ENCODE data around the gene ZNF559. TPM values are rescaled to one million over a fixed set of nuclear protein-coding genes. Genes with fewer than 3 reads are reported as not detected.

ZNF559 gene
- total and polyA plus RNA-seq, 2 donors (not counting 1 experiment from before 2014, with no cell fraction given) = 23.9 to 49.3 TPM

DNA sequence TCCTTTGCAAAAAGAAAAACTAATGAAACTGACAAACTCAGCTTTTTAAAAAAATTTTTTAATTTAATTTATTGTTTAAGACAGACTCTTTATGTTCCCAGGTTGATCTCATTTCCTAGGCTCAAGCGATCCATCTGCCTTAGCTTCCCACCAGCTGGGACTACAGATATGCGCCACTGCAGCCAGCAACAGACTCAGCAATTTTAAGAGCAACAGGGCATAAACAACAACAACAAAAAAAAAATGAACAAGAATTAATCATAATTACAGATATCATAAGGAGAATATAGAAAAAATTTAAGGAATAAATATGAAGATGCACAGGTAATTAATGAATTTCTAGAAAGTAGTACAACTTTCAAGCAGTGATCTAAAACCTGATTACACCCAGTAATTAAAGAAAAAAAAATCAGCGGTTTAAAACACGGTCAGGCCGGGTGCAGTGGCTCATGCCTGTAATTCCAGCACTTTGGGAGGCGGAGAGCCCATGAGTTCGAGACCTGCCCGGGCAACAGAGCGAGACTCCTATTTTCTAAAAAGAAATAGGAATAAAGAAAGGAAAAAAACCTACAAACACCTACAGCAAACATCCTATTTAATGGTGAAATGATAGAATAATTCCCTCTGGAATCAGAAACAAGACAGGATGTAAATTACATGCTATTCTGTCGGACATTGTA is 15.7 kb upstream of the ZNF559 start:
- intact Hi-C loops (cut with micrococcal nuclease) = loop anchor here (5.0 kb wide), 1 partner anchor 101 kb away; no protein-coding TSS in a partner anchor
- Histone ChIP-seq H3K4me2 (replicated peaks; ENCODE audit: low read depth, low read length, poor library complexity, severe bottlenecking) (peak overlapping the region; percentile 89), H2AFZ (ENCODE audit: insufficient read depth, low read depth, low read length, poor library complexity, severe bottlenecking) (peak overlapping the region; percentile 99), H3K4me1 (ENCODE audit: control insufficient read depth in 2 of 2, insufficient read depth in 2 of 2, low read length in 2 of 2) (peaks cover 9 to 12% of the 10 kb centered on the region in 2 donors), H3K36me3 (replicated peaks in 1 of 2; ENCODE audit: control extremely low read depth in 1 of 2, control insufficient read depth in 1 of 2, extremely low read depth in 1 of 2, insufficient read depth in 2 of 2, low read length in 1 of 2) (peaks cover 4 to 20% of the 10 kb centered on the region in 2 experiments), H3K79me2 (ENCODE audit: control insufficient read depth, insufficient read depth, low read length) (peaks cover 44% of the 10 kb centered on the region), H3K27ac (ENCODE audit: low read length in 2 of 2) (no peak overlapping the region), H3K9ac (ENCODE audit: low read length) (peak overlapping the region; percentile 99), H3K9me3 (ENCODE audit: control extremely low read depth in 1 of 3, control insufficient read depth in 2 of 3, insufficient read depth in 1 of 3, low read length in 2 of 3) (peaks cover 0 to 60% (median 12%) of the 10 kb centered on the region in 3 donors), H4K20me1 (ENCODE audit: control insufficient read depth, insufficient read depth, low read length, poor library complexity, severe bottlenecking) (no peaks in the 10 kb centered on the region), H3K4me3 (ENCODE audit: control extremely low read depth in 1 of 5, extremely low read depth in 1 of 5, insufficient read depth in 1 of 5, low read depth in 2 of 5, low read length in 4 of 5) (peak overlapping the region in 4 of 5 experiments; percentile 77 to 100 (median 87)), H3K27me3 (replicated peaks in 1 of 4; ENCODE audit: control extremely low read depth in 1 of 4, control insufficient read depth in 3 of 4, insufficient read depth in 4 of 4, low read length in 3 of 4) (no peaks in the 10 kb centered on the region)
- TF ChIP-seq EZH2 (IDR thresholded peaks at IDR 0.05; ENCODE audit: borderline replicate concordance, insufficient read depth, low read depth, low read length, poor library complexity, severe bottlenecking) = no peak
- TF ChIP-seq, protein P1, sequence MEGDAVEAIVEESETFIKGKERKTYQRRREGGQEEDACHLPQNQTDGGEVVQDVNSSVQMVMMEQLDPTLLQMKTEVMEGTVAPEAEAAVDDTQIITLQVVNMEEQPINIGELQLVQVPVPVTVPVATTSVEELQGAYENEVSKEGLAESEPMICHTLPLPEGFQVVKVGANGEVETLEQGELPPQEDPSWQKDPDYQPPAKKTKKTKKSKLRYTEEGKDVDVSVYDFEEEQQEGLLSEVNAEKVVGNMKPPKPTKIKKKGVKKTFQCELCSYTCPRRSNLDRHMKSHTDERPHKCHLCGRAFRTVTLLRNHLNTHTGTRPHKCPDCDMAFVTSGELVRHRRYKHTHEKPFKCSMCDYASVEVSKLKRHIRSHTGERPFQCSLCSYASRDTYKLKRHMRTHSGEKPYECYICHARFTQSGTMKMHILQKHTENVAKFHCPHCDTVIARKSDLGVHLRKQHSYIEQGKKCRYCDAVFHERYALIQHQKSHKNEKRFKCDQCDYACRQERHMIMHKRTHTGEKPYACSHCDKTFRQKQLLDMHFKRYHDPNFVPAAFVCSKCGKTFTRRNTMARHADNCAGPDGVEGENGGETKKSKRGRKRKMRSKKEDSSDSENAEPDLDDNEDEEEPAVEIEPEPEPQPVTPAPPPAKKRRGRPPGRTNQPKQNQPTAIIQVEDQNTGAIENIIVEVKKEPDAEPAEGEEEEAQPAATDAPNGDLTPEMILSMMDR (IDR thresholded peaks at IDR 0.05) = no peak
- no CpG with 5 or more reads among the region's 10 CpGs for WGBS (ENCODE audit: insufficient coverage)
- no peaks in the 10 kb centered on the region for H3K27me3 Mint-ChIP-seq
- peaks cover 2% of the 10 kb centered on the region for H3K9me3 Mint-ChIP-seq (ENCODE audit: insufficient read depth)
- no peak for DNase-seq
- CTCF ChIA-PET = interaction anchor here (0.7 kb wide), 1 partner anchor 488 kb away, joined by 4 read pairs; no protein-coding TSS in a partner anchor
- H3K4me3 Mint-ChIP-seq = peak overlapping the region; percentile 87
- no peak for ATAC-seq (ENCODE audit: low read depth)
- POLR2A ChIA-PET = interaction anchor here (0.6 kb wide), 1 partner anchor 17 kb away, joined by 3 read pairs; no protein-coding TSS in a partner anchor
- H3K4me1 Mint-ChIP-seq = peaks cover 24% of the 10 kb centered on the region
- peak overlapping the region; percentile 92 for H3K27ac Mint-ChIP-seq

Measured in B cell (primary cell).